AG04449 (cell line): ENCODE measurements around the gene ADAMTS16.

Source experiments
- CTCF ChIA-PET: fragments of 350-600 bp; formaldehyde crosslinking; extraction: SDS; loops from one replicate; lab custom pipeline; 2021; ENCODE audit warnings: antibody characterized with exemption; lab: Yijun Ruan, JAX
- POLR2A ChIA-PET: fragments of 400-600, 350-600 bp; formaldehyde crosslinking; extraction: SDS; loops from one replicate; lab custom pipeline; 2020; ENCODE audit warnings: antibody characterized with exemption, inconsistent platforms; lab: Yijun Ruan, JAX
- DNase-seq: peaks from one replicate; pipeline ENCODE4 v3.0.0-alpha.2; 2010; ENCODE audit warnings: low read depth, low spot score
- H3K4me3 ChIP-seq: 2 replicates; pipeline ENCODE4 v1.5.1; 2011; ENCODE audit warnings: low read depth, mild to moderate bottlenecking, control low read depth, low read length
- TF ChIP-seq, protein P1 (sequence below): IDR thresholded peaks from one replicate; pipeline ENCODE4 v1.5.1; 2011; ENCODE audit warnings: mild to moderate bottlenecking, moderate library complexity, low read length, control low read depth, inconsistent platforms; ENCODE audit not compliant: insufficient read depth; ENCODE audit errors: missing control alignments

The ADAMTS16 gene

DNA sequence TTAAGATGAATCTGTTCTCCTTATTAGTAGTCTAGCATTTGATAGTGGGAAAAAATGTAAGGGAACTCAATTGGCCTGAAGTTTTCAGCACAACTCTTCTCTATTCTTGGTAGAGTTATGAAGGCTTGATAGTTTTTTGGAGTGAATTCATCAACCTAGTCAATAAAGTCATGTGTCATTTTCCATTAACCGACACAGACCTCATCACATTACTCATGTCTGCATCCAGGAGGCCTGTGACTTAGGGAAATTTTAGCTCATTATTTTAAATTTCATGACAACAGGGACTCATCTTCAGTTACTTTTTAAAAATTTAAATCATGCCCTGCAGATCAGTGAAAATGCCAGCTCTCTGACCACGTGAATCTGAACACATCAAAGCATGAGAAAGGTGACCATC, 63.3 kb downstream of the ADAMTS16 start:
- DNase-seq = no peak
- TF ChIP-seq, protein P1, sequence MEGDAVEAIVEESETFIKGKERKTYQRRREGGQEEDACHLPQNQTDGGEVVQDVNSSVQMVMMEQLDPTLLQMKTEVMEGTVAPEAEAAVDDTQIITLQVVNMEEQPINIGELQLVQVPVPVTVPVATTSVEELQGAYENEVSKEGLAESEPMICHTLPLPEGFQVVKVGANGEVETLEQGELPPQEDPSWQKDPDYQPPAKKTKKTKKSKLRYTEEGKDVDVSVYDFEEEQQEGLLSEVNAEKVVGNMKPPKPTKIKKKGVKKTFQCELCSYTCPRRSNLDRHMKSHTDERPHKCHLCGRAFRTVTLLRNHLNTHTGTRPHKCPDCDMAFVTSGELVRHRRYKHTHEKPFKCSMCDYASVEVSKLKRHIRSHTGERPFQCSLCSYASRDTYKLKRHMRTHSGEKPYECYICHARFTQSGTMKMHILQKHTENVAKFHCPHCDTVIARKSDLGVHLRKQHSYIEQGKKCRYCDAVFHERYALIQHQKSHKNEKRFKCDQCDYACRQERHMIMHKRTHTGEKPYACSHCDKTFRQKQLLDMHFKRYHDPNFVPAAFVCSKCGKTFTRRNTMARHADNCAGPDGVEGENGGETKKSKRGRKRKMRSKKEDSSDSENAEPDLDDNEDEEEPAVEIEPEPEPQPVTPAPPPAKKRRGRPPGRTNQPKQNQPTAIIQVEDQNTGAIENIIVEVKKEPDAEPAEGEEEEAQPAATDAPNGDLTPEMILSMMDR = no peak
- H3K4me3 ChIP-seq = no peak overlapping the region
- ChIA-PET POLR2A (no interaction called here), CTCF (interaction anchor here (1.2 kb wide), 1 partner anchor 10 kb away, joined by 5 read pairs; no protein-coding TSS in a partner anchor)

DNA sequence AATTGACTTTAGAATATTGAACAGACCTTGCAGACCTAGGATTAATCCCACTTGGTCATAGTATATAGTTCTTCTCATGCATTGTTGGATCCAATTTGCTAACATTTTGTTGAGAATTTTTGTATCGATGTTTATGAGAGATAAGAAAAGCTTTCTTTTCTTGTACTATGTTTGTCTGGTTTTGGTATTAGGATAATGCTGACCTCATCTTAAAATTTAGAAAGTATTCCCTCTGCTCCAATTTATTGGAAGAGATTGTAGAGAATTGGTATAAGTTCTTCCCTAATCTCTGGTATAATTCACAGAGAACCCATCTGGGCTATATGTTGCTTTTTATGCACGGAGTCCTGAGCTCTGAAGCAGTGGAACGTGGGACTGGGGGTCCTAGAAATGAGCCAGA, 67.7 kb downstream of the ADAMTS16 start:
- no peak for DNase-seq
- ChIA-PET CTCF (no interaction called here), POLR2A (no interaction called here)
- no peak overlapping the region for H3K4me3 ChIP-seq
- TF ChIP-seq, protein P1 = no peak

DNA sequence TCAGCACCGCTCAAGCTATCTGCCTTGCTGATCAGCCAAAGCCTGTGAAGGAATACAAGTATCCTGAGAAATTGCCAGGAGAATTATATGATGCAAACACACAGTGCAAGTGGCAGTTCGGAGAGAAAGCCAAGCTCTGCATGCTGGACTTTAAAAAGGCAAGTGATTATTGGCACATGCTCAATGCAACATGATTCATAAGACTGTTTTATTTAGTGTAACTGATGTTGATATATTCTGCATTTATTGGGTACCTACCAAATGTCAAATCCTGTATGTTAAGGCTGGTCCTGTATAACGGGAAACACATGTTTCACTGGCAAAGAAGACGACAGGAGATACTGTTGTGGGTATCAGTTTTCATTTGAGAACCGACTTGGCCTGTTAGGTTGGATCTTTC, 69.0 kb downstream of the ADAMTS16 start:
- TF ChIP-seq, protein P1 = no peak
- ChIA-PET CTCF (interaction anchor here (0.7 kb wide), 1 partner anchor 10 kb away, joined by 3 read pairs; no protein-coding TSS in a partner anchor), POLR2A (no interaction called here)
- DNase-seq = no peak
- H3K4me3 ChIP-seq = no peak overlapping the region

DNA sequence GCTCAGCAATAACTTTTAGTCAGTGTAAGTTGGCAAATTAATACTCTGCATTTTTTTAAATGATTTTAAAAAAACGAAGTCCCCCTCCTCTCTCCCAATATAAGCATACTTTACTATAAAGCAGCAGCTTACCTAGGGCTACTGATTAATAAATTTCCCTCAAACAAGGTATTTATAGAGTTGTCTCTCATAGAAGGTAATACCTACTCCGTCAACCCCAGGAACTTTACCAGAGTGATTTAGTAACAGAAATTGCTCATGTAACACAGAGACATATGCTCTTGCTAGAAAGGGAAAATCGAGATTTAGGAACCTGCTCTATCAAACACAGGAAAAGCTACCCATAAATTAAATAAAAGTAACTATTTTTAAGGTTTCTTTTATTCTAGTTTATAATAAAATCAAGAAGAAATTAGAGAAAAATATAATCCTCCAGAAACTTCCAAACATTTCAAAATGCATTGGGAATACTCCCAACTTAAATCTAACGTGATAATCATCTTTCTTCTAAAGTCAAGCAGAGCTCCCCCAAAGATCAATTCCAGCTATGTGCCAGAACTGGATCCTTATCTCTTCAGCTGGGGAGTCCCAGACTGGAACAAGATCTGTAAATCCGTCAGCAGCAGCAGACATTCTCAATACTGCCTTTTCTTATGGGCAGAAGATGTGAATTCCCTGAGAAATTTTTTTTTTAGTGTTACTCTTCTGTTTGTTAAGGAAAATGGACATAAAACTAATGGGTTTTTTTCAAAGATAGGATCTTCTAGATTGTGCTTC, 69.6 kb downstream of the ADAMTS16 start:
- ChIA-PET CTCF (interaction anchor here (0.7 kb wide), 1 partner anchor 11 kb away, joined by 3 read pairs; no protein-coding TSS in a partner anchor), POLR2A (no interaction called here)
- DNase-seq = no peak
- TF ChIP-seq, protein P1 = no peak
- H3K4me3 ChIP-seq = no peak overlapping the region

DNA sequence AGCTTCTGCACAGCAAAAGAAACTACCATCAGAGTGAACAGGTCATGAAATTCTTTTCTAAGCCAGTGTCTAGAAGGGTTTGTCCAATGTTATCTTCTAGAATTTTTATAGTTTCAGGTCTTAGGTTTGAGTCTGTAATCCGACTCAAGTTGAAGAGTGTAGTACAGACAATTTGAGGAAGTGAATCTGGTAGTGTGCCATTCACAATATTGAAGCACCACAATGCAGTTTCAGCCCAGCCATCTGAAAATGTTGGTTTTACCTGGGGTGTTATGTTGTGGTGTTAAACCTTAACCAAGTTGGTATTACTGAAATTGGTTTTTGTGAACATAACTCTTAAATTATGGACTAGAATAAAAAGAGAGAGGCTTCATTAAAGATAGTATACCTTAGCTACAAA, 77.2 kb downstream of the ADAMTS16 start:
- CTCF ChIA-PET = no interaction called here
- TF ChIP-seq, protein P1 = no peak
- DNase-seq = no peak
- H3K4me3 ChIP-seq = no peak overlapping the region
- POLR2A ChIA-PET = no interaction called here

DNA sequence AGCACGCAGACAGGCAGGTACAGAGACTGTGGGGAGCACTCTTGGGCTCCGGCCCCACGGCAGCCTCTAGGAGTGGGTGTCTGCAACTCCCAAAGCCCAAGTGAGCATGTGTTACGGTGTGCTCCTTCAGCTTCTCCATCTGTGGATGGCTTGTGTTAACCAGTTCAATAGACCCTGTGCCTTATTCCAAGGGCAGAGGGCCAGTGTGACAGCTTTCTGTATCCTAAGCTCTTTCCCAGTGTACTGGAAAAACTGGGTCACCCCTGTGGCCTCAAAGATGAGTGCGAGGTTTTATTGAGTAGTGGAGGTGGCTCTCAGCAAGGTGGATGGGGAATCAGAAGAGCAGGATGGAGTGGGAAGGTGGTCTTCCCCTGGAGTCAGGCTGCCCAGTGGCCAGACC, 78.3 kb downstream of the ADAMTS16 start:
- CTCF ChIA-PET = no interaction called here
- no peak overlapping the region for H3K4me3 ChIP-seq
- TF ChIP-seq, protein P1 = no peak
- POLR2A ChIA-PET = no interaction called here
- DNase-seq = no peak
